ENCODE data around the gene SLC5A12.

Gene SLC5A12

GRCh38 chr11:26734691-26735090 lies 12.8 kb upstream of the SLC5A12 start:
- no peak for TF ChIP-seq CTCF (IDR thresholded peaks at IDR 0.05)
- Histone ChIP-seq H3K4me3 (ENCODE audit: low read depth in 1 of 2, low read length in 1 of 2) (no peak overlapping the region), H3K9me3 (no peaks in the 10 kb centered on the region), H3K27ac (no peak overlapping the region), H3K4me1 (ENCODE audit: control insufficient read depth in 1 of 2, insufficient read depth in 1 of 2, low read depth in 1 of 2, low read length in 1 of 2) (no peaks in the 10 kb centered on the region), H3K27me3 (no peaks in the 10 kb centered on the region), H3K36me3 (no peaks in the 10 kb centered on the region)

DNA sequence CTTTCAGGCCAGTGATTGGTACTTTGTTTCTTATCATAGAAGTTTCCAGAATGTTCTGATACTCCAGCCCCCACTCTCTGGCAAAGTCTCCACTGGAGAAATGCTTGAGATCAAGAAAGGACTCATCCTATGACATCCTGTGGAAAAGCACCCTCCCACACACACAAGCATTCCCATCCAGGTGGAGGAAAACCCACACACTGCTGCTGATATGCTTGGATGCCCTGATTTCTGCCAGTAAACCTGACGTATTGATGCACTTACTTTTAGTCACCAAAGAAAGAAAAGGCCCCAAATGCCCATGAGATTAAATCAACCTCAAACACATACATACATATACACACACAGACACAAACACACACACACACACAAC lies 9.2 kb upstream of the SLC5A12 start:
- TF ChIP-seq CTCF (IDR thresholded peaks at IDR 0.05): no peak
- Histone ChIP-seq H3K4me3 (ENCODE audit: low read depth in 1 of 2, low read length in 1 of 2) (no peak overlapping the region), H3K27me3 (no peaks in the 10 kb centered on the region), H3K36me3 (no peaks in the 10 kb centered on the region), H3K27ac (no peak overlapping the region), H3K4me1 (ENCODE audit: control insufficient read depth in 1 of 2, insufficient read depth in 1 of 2, low read depth in 1 of 2, low read length in 1 of 2) (no peaks in the 10 kb centered on the region), H3K9me3 (no peaks in the 10 kb centered on the region)

- H3K4me3 ChIP-seq (ENCODE audit: low read depth in 1 of 2, low read length in 1 of 2): no peak overlapping the region
- H3K9me3 ChIP-seq: no peaks in the 10 kb centered on the region
- no peaks in the 10 kb centered on the region for H3K4me1 ChIP-seq (ENCODE audit: control insufficient read depth in 1 of 2, insufficient read depth in 1 of 2, low read depth in 1 of 2, low read length in 1 of 2)
- H3K27me3 ChIP-seq: no peaks in the 10 kb centered on the region
- TF ChIP-seq CTCF (IDR thresholded peaks at IDR 0.05): no peak
- no peak overlapping the region for H3K27ac ChIP-seq
- H3K36me3 ChIP-seq: no peaks in the 10 kb centered on the region
Observed at GRCh38 chr11:26730414-26731083, 8.7 kb upstream of the SLC5A12 start.

GRCh38 chr11:26729284-26729683 lies 7.4 kb upstream of the SLC5A12 start:
- no peaks in the 10 kb centered on the region for H3K9me3 ChIP-seq
- H3K4me1 ChIP-seq (ENCODE audit: control insufficient read depth in 1 of 2, insufficient read depth in 1 of 2, low read depth in 1 of 2, low read length in 1 of 2): no peaks in the 10 kb centered on the region
- H3K36me3 ChIP-seq: no peaks in the 10 kb centered on the region
- no peaks in the 10 kb centered on the region for H3K27me3 ChIP-seq
- H3K27ac ChIP-seq: no peak overlapping the region
- H3K4me3 ChIP-seq (ENCODE audit: low read depth in 1 of 2, low read length in 1 of 2): no peak overlapping the region
- TF ChIP-seq CTCF (IDR thresholded peaks at IDR 0.05): no peak

DNA sequence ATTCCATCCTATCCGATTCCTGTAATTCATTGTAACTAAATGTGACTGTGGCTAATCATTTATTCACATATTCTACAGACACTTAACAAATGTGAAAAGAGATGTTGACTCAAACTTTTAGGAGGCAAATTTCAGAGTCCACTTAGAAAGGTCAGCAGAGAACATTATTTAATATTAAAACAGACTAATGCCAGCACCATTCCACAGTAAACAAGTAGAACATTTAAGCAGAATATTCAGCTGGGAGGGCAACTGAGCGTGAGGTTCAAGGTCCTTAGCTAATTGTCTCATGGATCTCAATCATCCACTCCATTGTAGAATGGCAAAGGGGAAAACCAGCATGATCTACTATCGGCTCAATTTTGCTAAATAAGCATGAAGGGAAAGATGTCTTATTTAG lies 5.1 kb upstream of the SLC5A12 start:
- Histone ChIP-seq H3K4me3 (ENCODE audit: low read depth in 1 of 2, low read length in 1 of 2) (no peak overlapping the region), H3K4me1 (ENCODE audit: control insufficient read depth in 1 of 2, insufficient read depth in 1 of 2, low read depth in 1 of 2, low read length in 1 of 2) (no peaks in the 10 kb centered on the region), H3K36me3 (no peaks in the 10 kb centered on the region), H3K27me3 (no peaks in the 10 kb centered on the region), H3K9me3 (no peaks in the 10 kb centered on the region), H3K27ac (no peak overlapping the region)
- TF ChIP-seq CTCF (IDR thresholded peaks at IDR 0.05): no peak

DNA sequence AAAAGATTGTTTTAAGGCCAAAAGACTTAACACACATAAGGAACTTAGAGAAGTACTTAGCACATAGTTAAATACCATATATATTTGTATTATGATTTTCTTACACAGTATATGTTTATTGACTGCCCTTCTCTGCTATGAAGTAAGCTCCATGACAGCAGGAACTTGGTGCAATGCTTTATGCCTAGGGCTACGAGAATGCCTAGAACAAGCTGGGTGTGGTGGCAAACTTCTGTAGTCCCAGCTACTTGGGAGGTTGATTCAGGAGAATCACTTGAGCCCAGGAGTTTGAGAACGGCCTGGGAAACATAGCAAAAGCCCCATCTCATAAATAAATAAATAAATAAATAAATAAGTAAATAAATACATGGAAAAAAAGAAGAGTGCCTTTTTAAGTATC lies 1.9 kb downstream of the SLC5A12 start:
- no peaks in the 10 kb centered on the region for H3K27me3 ChIP-seq
- H3K9me3 ChIP-seq: no peaks in the 10 kb centered on the region
- H3K4me1 ChIP-seq (ENCODE audit: control insufficient read depth in 1 of 2, insufficient read depth in 1 of 2, low read depth in 1 of 2, low read length in 1 of 2): no peaks in the 10 kb centered on the region
- TF ChIP-seq CTCF (IDR thresholded peaks at IDR 0.05): no peak
- no peak overlapping the region for H3K27ac ChIP-seq
- H3K4me3 ChIP-seq (ENCODE audit: low read depth in 1 of 2, low read length in 1 of 2): no peak overlapping the region
- no peaks in the 10 kb centered on the region for H3K36me3 ChIP-seq
